Measurements from ENCODE around the gene PLA2G12B. TPM values are rescaled to one million over a fixed set of nuclear protein-coding genes. Genes with fewer than 3 reads are reported as not detected.

The PLA2G12B gene
- not detected for polyA plus RNA-seq (2012; ENCODE audit: insufficient read length, low read depth)

GRCh38 chr10:72954596-72955554 lies at the start of gene PLA2G12B:
Gene PLA2G12B, minus strand, starts transcription at chr10:72954806. Its CDS starts 121 bp downstream, at chr10:72954685.
- no peak for TF ChIP-seq POLR2AphosphoS5 (IDR thresholded peaks at IDR 0.05; ENCODE audit: low read depth, low read length)
- TF ChIP-seq, protein P1, sequence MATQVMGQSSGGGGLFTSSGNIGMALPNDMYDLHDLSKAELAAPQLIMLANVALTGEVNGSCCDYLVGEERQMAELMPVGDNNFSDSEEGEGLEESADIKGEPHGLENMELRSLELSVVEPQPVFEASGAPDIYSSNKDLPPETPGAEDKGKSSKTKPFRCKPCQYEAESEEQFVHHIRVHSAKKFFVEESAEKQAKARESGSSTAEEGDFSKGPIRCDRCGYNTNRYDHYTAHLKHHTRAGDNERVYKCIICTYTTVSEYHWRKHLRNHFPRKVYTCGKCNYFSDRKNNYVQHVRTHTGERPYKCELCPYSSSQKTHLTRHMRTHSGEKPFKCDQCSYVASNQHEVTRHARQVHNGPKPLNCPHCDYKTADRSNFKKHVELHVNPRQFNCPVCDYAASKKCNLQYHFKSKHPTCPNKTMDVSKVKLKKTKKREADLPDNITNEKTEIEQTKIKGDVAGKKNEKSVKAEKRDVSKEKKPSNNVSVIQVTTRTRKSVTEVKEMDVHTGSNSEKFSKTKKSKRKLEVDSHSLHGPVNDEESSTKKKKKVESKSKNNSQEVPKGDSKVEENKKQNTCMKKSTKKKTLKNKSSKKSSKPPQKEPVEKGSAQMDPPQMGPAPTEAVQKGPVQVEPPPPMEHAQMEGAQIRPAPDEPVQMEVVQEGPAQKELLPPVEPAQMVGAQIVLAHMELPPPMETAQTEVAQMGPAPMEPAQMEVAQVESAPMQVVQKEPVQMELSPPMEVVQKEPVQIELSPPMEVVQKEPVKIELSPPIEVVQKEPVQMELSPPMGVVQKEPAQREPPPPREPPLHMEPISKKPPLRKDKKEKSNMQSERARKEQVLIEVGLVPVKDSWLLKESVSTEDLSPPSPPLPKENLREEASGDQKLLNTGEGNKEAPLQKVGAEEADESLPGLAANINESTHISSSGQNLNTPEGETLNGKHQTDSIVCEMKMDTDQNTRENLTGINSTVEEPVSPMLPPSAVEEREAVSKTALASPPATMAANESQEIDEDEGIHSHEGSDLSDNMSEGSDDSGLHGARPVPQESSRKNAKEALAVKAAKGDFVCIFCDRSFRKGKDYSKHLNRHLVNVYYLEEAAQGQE (IDR thresholded peaks at IDR 0.05; ENCODE audit: insufficient read depth in 1 of 2, low read depth in 2 of 2, low read length in 2 of 2), result no peak
- TF ChIP-seq TAF1 (IDR thresholded peaks at IDR 0.05; ENCODE audit: borderline replicate concordance, insufficient read depth, low read length), result no peak
- no peak for TF ChIP-seq SIN3A (IDR thresholded peaks at IDR 0.05; ENCODE audit: borderline replicate concordance, insufficient read depth, low read length)
- TF ChIP-seq FOXP2 (optimal IDR thresholded peaks at IDR 0.05; ENCODE audit: borderline replicate concordance, extremely low read depth, extremely low read length, insufficient read depth), result no peak

DNA sequence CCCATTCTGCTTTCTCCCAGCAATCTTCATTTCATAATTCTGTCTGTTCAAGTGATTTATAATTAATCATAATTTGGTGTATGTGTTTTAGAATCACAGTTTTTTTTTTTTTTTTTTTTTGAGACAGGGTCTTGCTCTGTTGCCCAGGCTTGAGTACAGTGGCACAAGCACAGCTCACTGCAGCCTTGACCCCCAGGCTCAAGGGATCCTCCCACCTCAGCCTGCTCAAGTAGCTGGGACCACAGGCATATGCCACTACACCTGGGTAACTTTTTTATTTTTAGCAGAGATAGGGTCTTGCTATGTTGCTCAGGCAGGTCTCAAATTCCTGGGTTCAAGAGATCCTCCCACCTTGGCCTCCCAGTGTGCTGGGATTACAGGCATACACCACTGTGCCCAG lies 49.2 kb upstream of the PLA2G12B start:
- no peak for TF ChIP-seq POLR2AphosphoS5 (IDR thresholded peaks at IDR 0.05; ENCODE audit: low read depth, low read length)
- TF ChIP-seq, protein P1 (IDR thresholded peaks at IDR 0.05; ENCODE audit: insufficient read depth in 1 of 2, low read depth in 2 of 2, low read length in 2 of 2), result no peak
- no peak for TF ChIP-seq SIN3A (IDR thresholded peaks at IDR 0.05; ENCODE audit: borderline replicate concordance, insufficient read depth, low read length)
- TF ChIP-seq FOXP2 (optimal IDR thresholded peaks at IDR 0.05; ENCODE audit: borderline replicate concordance, extremely low read depth, extremely low read length, insufficient read depth), result no peak

DNA sequence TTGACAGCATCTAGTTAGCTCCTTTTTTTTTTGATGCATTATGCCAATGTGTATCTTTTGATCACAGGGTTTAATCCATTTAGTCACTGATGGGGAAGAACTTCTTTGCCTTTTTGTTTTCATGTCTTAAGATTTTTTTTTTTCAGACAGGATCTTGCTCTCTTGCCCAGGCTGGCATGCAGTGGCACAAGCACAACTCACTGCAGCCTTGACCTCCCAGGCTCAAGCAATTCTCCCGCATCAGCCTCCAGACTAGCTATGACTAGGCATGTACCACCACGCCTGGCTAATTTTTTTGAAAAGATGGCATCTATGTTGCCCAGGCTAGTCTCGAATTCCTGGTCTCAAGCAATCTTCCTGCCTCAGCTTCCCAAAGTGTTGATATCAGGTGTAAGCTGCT lies 46.4 kb upstream of the PLA2G12B start:
- TF ChIP-seq POLR2AphosphoS5 (IDR thresholded peaks at IDR 0.05; ENCODE audit: low read depth, low read length), result 0 out of 2 replicates have a peak, but pooled peaks have one; percentile 17
- TF ChIP-seq TAF1 (IDR thresholded peaks at IDR 0.05; ENCODE audit: borderline replicate concordance, insufficient read depth, low read length), result no peak

GRCh38 chr10:72997099-72997498 lies 42.5 kb upstream of the PLA2G12B start:
- TF ChIP-seq SIN3A (IDR thresholded peaks at IDR 0.05; ENCODE audit: borderline replicate concordance, insufficient read depth, low read length) (no peak), TAF1 (IDR thresholded peaks at IDR 0.05; ENCODE audit: borderline replicate concordance, insufficient read depth, low read length) (no peak), POLR2AphosphoS5 (IDR thresholded peaks at IDR 0.05; ENCODE audit: low read depth, low read length) (no peak), FOXP2 (optimal IDR thresholded peaks at IDR 0.05; ENCODE audit: borderline replicate concordance, extremely low read depth, extremely low read length, insufficient read depth) (no peak)
- TF ChIP-seq, protein P1 (IDR thresholded peaks at IDR 0.05; ENCODE audit: insufficient read depth in 1 of 2, low read depth in 2 of 2, low read length in 2 of 2), result no peak

GRCh38 chr10:72981882-72982529 lies 27.4 kb upstream of the PLA2G12B start:
- TF ChIP-seq, protein P1 (IDR thresholded peaks at IDR 0.05; ENCODE audit: insufficient read depth in 1 of 2, low read depth in 2 of 2, low read length in 2 of 2), result no peak
- TF ChIP-seq POLR2AphosphoS5 (IDR thresholded peaks at IDR 0.05; ENCODE audit: low read depth, low read length) (no peak), TAF1 (IDR thresholded peaks at IDR 0.05; ENCODE audit: borderline replicate concordance, insufficient read depth, low read length) (no peak), FOXP2 (optimal IDR thresholded peaks at IDR 0.05; ENCODE audit: borderline replicate concordance, extremely low read depth, extremely low read length, insufficient read depth) (no peak), SIN3A (IDR thresholded peaks at IDR 0.05; ENCODE audit: borderline replicate concordance, insufficient read depth, low read length) (no peak)
